Osteocyte (in vitro differentiated cells): ENCODE measurements around the gene LRIG1. TPM values are rescaled to one million over a fixed set of nuclear protein-coding genes. Genes with fewer than 3 reads are reported as not detected.

Experiments used
- DNase-seq: peaks from one replicate; pipeline ENCODE4 v3.0.0; 2021; ENCODE audit warnings: mixed read lengths; ENCODE audit not compliant: unreplicated experiment; ENCODE audit errors: extremely low spot score
- H3K27ac Mint-ChIP-seq: one replicate; pipeline ENCODE4 v1.8.0; 2021; ENCODE audit warnings: mild to moderate bottlenecking, mixed read lengths; ENCODE audit not compliant: unreplicated experiment
- H3K27me3 Mint-ChIP-seq: one replicate; pipeline ENCODE4 v1.8.0; 2021; ENCODE audit warnings: mixed read lengths; ENCODE audit not compliant: unreplicated experiment
- H3K36me3 Mint-ChIP-seq: one replicate; pipeline ENCODE4 v1.8.0; 2021; ENCODE audit warnings: mixed read lengths; ENCODE audit not compliant: unreplicated experiment
- H3K4me1 Mint-ChIP-seq: one replicate; pipeline ENCODE4 v1.8.0; 2021; ENCODE audit warnings: mixed read lengths; ENCODE audit not compliant: unreplicated experiment
- H3K4me3 Mint-ChIP-seq: one replicate; pipeline ENCODE4 v1.8.0; 2021; ENCODE audit warnings: mild to moderate bottlenecking, moderate library complexity, mixed read lengths; ENCODE audit not compliant: unreplicated experiment
- H3K9me3 Mint-ChIP-seq: one replicate; pipeline ENCODE4 v1.8.0; 2021; ENCODE audit warnings: mixed read lengths; ENCODE audit not compliant: unreplicated experiment
- total RNA-seq: library from RNA; stranded (reverse); gene quantifications from 2 replicates; pipeline ENCODE4 v1.2.1, GENCODE V29; 2021
- TF ChIP-seq, protein P1 (sequence below): fragments of 200-600 bp; sonication (generic); IDR thresholded peaks from 2 replicates; pipeline ENCODE4 v1.5.0; 2021; ENCODE audit warnings: antibody characterized with exemption, mild to moderate bottlenecking, moderate library complexity

Gene LRIG1
- total RNA-seq, 1 donor from 2014 or later: 60.8 TPM

DNA sequence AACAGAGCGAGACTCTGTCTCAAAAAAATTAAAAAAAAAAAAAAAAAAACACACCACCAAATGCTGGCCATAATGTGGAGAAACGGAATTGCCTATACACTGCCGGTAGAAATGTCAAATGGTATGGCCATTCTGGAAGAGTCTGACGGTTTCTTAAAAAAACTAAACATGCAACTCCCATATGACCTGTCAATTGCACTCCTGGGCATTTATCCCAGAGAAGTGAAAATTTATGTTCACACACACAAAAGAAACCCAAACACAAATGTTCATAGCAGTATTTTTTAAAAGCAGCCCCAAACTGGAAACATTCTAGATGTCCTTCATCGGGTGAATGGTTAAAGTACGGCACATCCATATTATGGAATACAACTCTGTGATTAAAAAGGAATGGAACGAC lies 66.1 kb downstream of the LRIG1 start:
- no peaks in the 10 kb centered on the region for H3K9me3 Mint-ChIP-seq
- DNase-seq: no peak
- no peak overlapping the region for H3K27ac Mint-ChIP-seq
- TF ChIP-seq, protein P1, sequence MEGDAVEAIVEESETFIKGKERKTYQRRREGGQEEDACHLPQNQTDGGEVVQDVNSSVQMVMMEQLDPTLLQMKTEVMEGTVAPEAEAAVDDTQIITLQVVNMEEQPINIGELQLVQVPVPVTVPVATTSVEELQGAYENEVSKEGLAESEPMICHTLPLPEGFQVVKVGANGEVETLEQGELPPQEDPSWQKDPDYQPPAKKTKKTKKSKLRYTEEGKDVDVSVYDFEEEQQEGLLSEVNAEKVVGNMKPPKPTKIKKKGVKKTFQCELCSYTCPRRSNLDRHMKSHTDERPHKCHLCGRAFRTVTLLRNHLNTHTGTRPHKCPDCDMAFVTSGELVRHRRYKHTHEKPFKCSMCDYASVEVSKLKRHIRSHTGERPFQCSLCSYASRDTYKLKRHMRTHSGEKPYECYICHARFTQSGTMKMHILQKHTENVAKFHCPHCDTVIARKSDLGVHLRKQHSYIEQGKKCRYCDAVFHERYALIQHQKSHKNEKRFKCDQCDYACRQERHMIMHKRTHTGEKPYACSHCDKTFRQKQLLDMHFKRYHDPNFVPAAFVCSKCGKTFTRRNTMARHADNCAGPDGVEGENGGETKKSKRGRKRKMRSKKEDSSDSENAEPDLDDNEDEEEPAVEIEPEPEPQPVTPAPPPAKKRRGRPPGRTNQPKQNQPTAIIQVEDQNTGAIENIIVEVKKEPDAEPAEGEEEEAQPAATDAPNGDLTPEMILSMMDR: no peak
- H3K4me1 Mint-ChIP-seq: peaks cover 46% of the 10 kb centered on the region
- H3K4me3 Mint-ChIP-seq: no peak overlapping the region
- H3K36me3 Mint-ChIP-seq: peaks cover 21% of the 10 kb centered on the region
- H3K27me3 Mint-ChIP-seq: no peaks in the 10 kb centered on the region

DNA sequence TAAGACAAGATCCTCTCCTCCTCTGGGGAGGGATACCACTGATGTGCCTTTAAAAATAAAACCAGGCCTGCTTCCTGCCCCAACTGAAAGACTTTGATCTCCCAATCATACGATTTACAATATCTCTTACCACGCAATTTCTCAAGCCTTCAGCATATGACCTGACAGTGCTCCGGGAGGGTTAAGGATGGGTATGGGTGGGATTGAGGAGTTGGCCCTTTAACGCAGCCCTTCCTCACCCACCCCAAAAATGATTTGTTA lies 67.4 kb downstream of the LRIG1 start:
- DNase-seq: no peak
- Mint-ChIP-seq H3K4me1 (peaks cover 57% of the 10 kb centered on the region), H3K27me3 (no peaks in the 10 kb centered on the region), H3K9me3 (no peaks in the 10 kb centered on the region), H3K4me3 (no peak overlapping the region), H3K36me3 (peaks cover 21% of the 10 kb centered on the region), H3K27ac (peak overlapping the region; percentile 27)
- TF ChIP-seq, protein P1: no peak

GRCh38 chr3:66432767-66433521 lies 67.9 kb downstream of the LRIG1 start:
- H3K4me1 Mint-ChIP-seq: peaks cover 62% of the 10 kb centered on the region
- H3K27me3 Mint-ChIP-seq: no peaks in the 10 kb centered on the region
- no peak for DNase-seq
- H3K4me3 Mint-ChIP-seq: no peak overlapping the region
- TF ChIP-seq, protein P1: no peak
- peak overlapping the region; percentile 27 for H3K27ac Mint-ChIP-seq
- H3K9me3 Mint-ChIP-seq: no peaks in the 10 kb centered on the region
- H3K36me3 Mint-ChIP-seq: peaks cover 21% of the 10 kb centered on the region

GRCh38 chr3:66432041-66432766 lies 68.6 kb downstream of the LRIG1 start:
- no peak overlapping the region for H3K4me3 Mint-ChIP-seq
- H3K27ac Mint-ChIP-seq: no peak overlapping the region
- H3K9me3 Mint-ChIP-seq: no peaks in the 10 kb centered on the region
- H3K36me3 Mint-ChIP-seq: peaks cover 16% of the 10 kb centered on the region
- no peaks in the 10 kb centered on the region for H3K27me3 Mint-ChIP-seq
- TF ChIP-seq, protein P1: no peak
- no peak for DNase-seq
- peaks cover 67% of the 10 kb centered on the region for H3K4me1 Mint-ChIP-seq

GRCh38 chr3:66431494-66431893 lies 69.3 kb downstream of the LRIG1 start:
- no peak for DNase-seq
- Mint-ChIP-seq H3K4me1 (peaks cover 69% of the 10 kb centered on the region), H3K9me3 (no peaks in the 10 kb centered on the region), H3K27me3 (no peaks in the 10 kb centered on the region), H3K4me3 (no peak overlapping the region), H3K27ac (no peak overlapping the region), H3K36me3 (peaks cover 14% of the 10 kb centered on the region)
- TF ChIP-seq, protein P1: no peak
